GM18870 (cell line): ENCODE measurements around the gene MAN2A1.

ENCODE experiments used
- ATAC-seq: cut with Tn5 transposase; IDR thresholded peaks from one replicate; pipeline ENCODE4 v1.9.1; 2021; ENCODE audit warnings: moderate library complexity; ENCODE audit not compliant: unreplicated experiment

Gene MAN2A1

GRCh38 chr5:109899163-109899535, 209.4 kb downstream of the MAN2A1 start:
- ATAC-seq = no peak

- ATAC-seq = no peak
Measured at GRCh38 chr5:109900461-109900860, 210.7 kb downstream of the MAN2A1 start.

DNA sequence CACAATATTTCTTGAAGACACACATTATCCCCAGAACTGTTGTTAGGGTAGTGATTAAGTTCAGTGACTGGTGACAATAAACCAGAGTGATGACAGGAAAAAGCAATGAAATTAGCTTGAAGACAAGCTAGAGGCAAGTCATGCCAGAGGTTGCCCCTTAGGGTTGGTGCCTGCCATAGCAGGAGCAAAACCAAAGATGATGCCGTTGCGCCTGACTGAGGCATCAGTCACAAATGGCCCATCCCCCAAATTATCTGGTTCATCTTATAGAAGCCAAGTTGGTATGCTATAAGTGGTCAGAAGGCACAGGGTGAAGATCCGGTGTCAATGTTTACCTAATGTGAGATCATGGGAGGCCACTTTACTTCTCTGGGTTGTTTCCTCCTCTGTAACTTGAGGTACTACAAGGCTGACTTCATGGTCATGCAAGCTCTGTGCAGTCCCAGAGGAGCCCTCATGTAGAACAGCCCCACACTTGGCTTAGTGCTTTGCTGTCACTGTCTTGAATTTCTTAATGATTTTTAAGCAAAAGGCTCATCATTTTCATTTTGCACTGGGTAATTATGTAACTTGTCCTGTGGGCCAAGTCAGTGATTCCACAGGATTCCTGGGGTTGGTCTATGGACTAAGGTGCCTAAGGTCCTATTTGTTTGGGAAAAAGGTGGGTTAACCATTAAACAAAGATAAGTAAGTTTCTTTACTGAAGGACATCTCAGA, 211.3 kb downstream of the MAN2A1 start:
- no peak for ATAC-seq

GRCh38 chr5:109901628-109901981, 211.9 kb downstream of the MAN2A1 start:
- no peak for ATAC-seq

DNA sequence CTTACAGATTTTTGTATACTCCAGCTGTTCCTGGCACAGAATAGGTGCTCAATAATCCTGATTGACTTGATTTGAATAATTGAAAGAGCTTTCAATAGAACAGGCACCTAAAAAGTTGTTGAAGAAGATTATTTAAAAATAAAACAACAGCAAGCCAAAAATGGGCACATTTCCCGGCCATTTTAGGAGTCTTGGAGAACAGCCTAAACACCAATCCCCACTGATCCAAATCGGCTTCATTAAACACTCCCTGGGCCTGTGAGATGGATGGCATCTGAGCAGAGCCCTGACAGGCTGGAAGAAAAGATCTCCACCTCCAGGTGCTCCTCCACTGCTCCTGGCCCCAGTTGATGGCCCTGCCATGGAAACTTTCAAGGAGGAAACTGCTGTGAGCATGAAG, 213.3 kb downstream of the MAN2A1 start:
- no peak for ATAC-seq

- ATAC-seq = no peak
Measured at GRCh38 chr5:109905906-109906305, 216.2 kb downstream of the MAN2A1 start.

DNA sequence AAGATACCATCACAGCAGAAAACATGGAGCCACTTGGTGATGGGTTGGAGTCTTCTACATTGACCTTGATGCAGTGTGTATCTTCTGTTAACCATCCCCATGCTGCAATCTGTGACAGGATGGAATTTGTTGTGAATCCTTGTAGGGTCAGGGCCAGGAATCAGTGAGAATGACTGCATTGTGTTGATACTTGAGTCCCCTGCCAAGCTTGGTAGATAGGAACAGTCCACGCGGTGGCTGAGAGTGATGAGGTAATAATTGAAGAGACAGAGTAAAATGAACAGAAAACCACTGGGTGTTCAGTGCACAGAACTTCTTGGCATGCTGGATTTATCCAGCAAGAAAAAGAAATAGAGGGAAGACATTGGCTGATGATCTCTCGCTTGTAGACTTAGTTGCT, 217.5 kb downstream of the MAN2A1 start:
- no peak for ATAC-seq

GRCh38 chr5:109907731-109908130, 218.0 kb downstream of the MAN2A1 start:
- no peak for ATAC-seq

- ATAC-seq = no peak
Measured at GRCh38 chr5:109908366-109908765, 218.6 kb downstream of the MAN2A1 start.

DNA sequence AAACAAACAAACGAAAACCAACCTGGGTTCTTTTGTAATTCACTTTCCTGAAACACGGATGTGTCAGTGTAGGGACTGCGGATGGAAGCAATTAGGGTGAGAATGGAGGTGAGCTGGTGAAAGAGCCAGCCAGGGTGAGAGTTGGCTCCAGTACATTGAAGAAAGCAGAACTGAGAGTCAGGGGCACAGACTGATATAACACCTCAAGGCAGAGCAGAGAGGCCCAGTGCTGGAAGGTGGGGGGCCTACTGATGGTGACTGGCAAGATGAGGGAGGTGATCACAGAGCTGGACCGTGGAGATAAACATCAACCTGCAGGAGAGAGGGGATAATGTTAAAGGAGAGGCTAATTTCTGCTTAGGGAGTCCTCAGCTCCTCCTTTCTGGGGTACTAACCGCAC, 221.1 kb downstream of the MAN2A1 start:
- ATAC-seq = no peak

GRCh38 chr5:109911731-109912130, 222.0 kb downstream of the MAN2A1 start:
- ATAC-seq = no peak

DNA sequence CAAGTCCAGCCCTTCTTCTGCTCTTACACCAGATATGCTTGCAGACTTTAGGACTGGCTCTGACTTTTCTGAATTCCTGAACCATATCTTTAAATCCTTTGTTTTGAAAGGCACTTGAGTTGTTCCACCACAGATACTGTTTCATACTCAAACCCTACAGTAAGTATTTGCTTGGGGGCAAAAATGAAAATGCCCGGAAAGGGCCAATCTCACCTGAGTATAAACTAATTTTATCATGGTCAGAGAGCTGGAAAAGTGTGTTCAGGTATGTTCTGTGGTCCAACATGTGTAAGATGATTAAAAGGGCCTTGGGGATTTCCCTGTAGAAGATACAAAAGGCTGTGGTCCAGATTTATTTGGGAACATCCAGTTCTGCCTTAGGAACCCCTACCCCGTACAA, 225.2 kb downstream of the MAN2A1 start:
- ATAC-seq = no peak

DNA sequence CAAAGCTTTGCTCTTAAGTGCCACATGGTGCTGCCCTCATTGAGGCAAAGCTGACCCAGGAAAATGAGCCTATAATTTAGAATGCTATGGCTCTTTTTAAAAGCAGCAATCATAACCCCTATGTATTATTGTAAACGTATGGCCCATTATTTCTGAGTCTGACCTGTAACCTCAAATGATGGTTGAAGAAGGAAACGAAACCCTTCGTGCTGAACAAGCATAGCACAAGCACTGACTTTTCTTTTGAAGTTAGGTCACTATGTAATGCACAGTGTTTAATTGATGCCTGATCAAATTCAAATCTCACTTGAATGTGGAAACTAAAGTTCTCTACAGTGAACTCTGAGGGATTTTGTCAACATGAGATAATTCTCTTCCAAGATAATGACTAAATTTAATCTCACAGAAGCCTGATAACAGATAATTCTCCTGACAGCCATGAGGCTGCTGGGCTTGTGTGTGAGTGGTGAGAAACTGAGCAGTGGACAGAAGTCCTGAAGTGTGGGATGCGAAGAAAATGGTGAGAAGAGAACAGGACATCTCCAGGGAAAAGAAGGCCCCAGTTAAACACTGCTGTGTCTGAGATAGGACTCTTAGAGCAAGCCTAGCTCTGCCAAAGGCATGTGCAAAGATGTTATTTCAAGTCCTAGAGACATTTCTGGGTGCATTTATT, 226.9 kb downstream of the MAN2A1 start:
- no peak for ATAC-seq
